Liver (tissue), 9 donors: Measurements from ENCODE around the gene IL33. TPM values are rescaled to one million over a fixed set of nuclear protein-coding genes. Genes with fewer than 3 reads are reported as not detected.

Source experiments
- DNase-seq: peaks from one replicate; pipeline ENCODE4 v3.0.0-alpha.2; 2017; ENCODE audit warnings: low spot score
- H3K27ac ChIP-seq, 2 donors: one replicate each; pipeline ENCODE4 v1.7.0; 2013; ENCODE audit warnings: inconsistent platforms in 2 of 2, low read length in 2 of 2, control low read depth in 1 of 2, low read depth in 1 of 2, mild to moderate bottlenecking in 1 of 2
- H3K27me3 ChIP-seq, 4 donors: one replicate each; pipeline versions ENCODE4 v1.6.1 to v1.7.0; 2013; ENCODE audit warnings: low read length in 3 of 4, inconsistent platforms in 1 of 4, mild to moderate bottlenecking in 1 of 4, moderate library complexity in 1 of 4; ENCODE audit not compliant: control insufficient read depth in 4 of 4, insufficient read depth in 4 of 4
- H3K36me3 ChIP-seq, 4 donors: one replicate each; pipeline versions ENCODE4 v1.6.1 to v1.7.0; 2013; ENCODE audit warnings: low read length in 3 of 4, mild to moderate bottlenecking in 3 of 4, low read depth in 1 of 4, moderate library complexity in 1 of 4; ENCODE audit not compliant: control insufficient read depth in 4 of 4, insufficient read depth in 3 of 4
- H3K4me1 ChIP-seq, 4 donors: one replicate each; pipeline versions ENCODE4 v1.6.1 to v1.7.0; 2013; ENCODE audit warnings: low read length in 3 of 4, mild to moderate bottlenecking in 3 of 4, moderate library complexity in 1 of 4; ENCODE audit not compliant: control insufficient read depth in 4 of 4, insufficient read depth in 4 of 4
- H3K4me3 ChIP-seq, 3 donors: one replicate each; pipeline versions ENCODE4 v1.6.1 to v1.7.0; 2013; ENCODE audit warnings: low read length in 3 of 3, control low read depth in 1 of 3, low read depth in 1 of 3, mild to moderate bottlenecking in 1 of 3
- H3K9ac ChIP-seq, 2 donors: one replicate each; pipeline ENCODE4 v1.7.0; 2013; ENCODE audit warnings: low read length in 2 of 2, mild to moderate bottlenecking in 2 of 2, moderate library complexity in 2 of 2, control low read depth in 1 of 2, low read depth in 1 of 2
- H3K9me3 ChIP-seq, 4 donors: one replicate each; pipeline versions ENCODE4 v1.6.1 to v1.7.0; 2013; ENCODE audit warnings: low read length in 3 of 4; ENCODE audit not compliant: control insufficient read depth in 4 of 4
- CTCF ChIP-seq: fragments of 150-350 bp; IDR thresholded peaks from 2 replicates; pipeline ENCODE4 v1.5.1; 2017; ENCODE audit warnings: improper control_type of control experiment, low read depth, low read length; ENCODE audit not compliant: missing input control
- EGR1 ChIP-seq, 2 donors: IDR thresholded peaks; 2 replicates each; pipeline ENCODE4 v1.6.1; 2016 to 2018; ENCODE audit warnings: antibody characterized with exemption in 2 of 2, low read depth in 2 of 2
- FOXA2 ChIP-seq: IDR thresholded peaks from 2 replicates; pipeline ENCODE4 v1.6.1; 2016; ENCODE audit warnings: antibody characterized with exemption
- GABPA ChIP-seq, 2 donors: IDR thresholded peaks in 1 of 2; conservative IDR thresholded peaks in 1 of 2; 2 replicates each; pipeline ENCODE4 v1.6.1; 2016; ENCODE audit warnings: antibody characterized with exemption in 2 of 2, mild to moderate bottlenecking in 1 of 2, moderate library complexity in 1 of 2
- HNF4A ChIP-seq, 2 donors: conservative IDR thresholded peaks; 2 replicates each; pipeline ENCODE4 v1.6.1; 2016; ENCODE audit warnings: antibody characterized with exemption in 2 of 2, mild to moderate bottlenecking in 2 of 2
- HNF4G ChIP-seq: IDR thresholded peaks from 2 replicates; pipeline ENCODE4 v1.6.1; 2016; ENCODE audit warnings: antibody characterized with exemption
- JUND ChIP-seq, 2 donors: IDR thresholded peaks; 2 replicates each; pipeline ENCODE4 v1.6.1; 2016; ENCODE audit warnings: antibody characterized with exemption in 2 of 2
- MAX ChIP-seq: IDR thresholded peaks from 2 replicates; pipeline ENCODE4 v1.6.1; 2016; ENCODE audit warnings: antibody characterized with exemption
- NR2F2 ChIP-seq: IDR thresholded peaks from 2 replicates; pipeline ENCODE4 v1.6.1; 2016; ENCODE audit warnings: antibody characterized with exemption
- RAD21 ChIP-seq, 2 donors: IDR thresholded peaks; 2 replicates each; pipeline ENCODE4 v1.6.1; 2016; ENCODE audit warnings: antibody characterized with exemption in 2 of 2, mild to moderate bottlenecking in 2 of 2
- RXRA ChIP-seq, 2 donors: IDR thresholded peaks; 2 replicates each; pipeline ENCODE4 v1.6.1; 2017 to 2018; ENCODE audit warnings: antibody characterized with exemption in 2 of 2, mild to moderate bottlenecking in 1 of 2
- SP1 ChIP-seq: IDR thresholded peaks from 2 replicates; pipeline ENCODE4 v1.6.1; 2018; ENCODE audit warnings: antibody characterized with exemption, mild to moderate bottlenecking
- TAF1 ChIP-seq: conservative IDR thresholded peaks from 2 replicates; pipeline ENCODE4 v1.6.1; 2016; ENCODE audit warnings: antibody characterized with exemption, mild to moderate bottlenecking
- YY1 ChIP-seq: IDR thresholded peaks from 2 replicates; pipeline ENCODE4 v1.6.1; 2016; ENCODE audit warnings: antibody characterized with exemption, mild to moderate bottlenecking
- WGBS: extraction: QIAGEN DNeasy Blood & Tissue Kit; methylation state at CpG from one replicate; pipeline ENCODE4 v1.1.7; 2013; 5-methylcytosine and 5-hydroxymethylcytosine counted together
- polyA plus RNA-seq, 2 donors: library from polyadenylated mRNA; stranded (reverse) in 1 of 2; unstranded in 1 of 2; fragments of 200-250 nt in 1 of 2; fragments of >200 nt in 1 of 2; fragmentation: Nextera tagmentation in 1 of 2; extraction: Ambion mirVana in 1 of 2; gene quantifications; one replicate each; pipeline versions ENCODE4 v1.2.1 to v1.2.3, GENCODE V29; 2013 to 2015
- total RNA-seq, 2 donors: library from RNA; depleted of rRNA; stranded (reverse); fragments of >200 nt; gene quantifications; one replicate each; pipeline ENCODE4 v1.2.3, GENCODE V29; 2014
- TF ChIP-seq, protein P1 (sequence below): IDR thresholded peaks from 2 replicates; pipeline ENCODE4 v1.6.1; 2016; ENCODE audit warnings: antibody characterized with exemption, mild to moderate bottlenecking
- TF ChIP-seq, protein P2 (sequence below): IDR thresholded peaks from 2 replicates; pipeline ENCODE4 v1.6.1; 2016; ENCODE audit warnings: antibody characterized with exemption
- TF ChIP-seq, protein P3 (sequence below): IDR thresholded peaks from 2 replicates; pipeline ENCODE4 v1.6.1; 2016; ENCODE audit warnings: antibody characterized with exemption
- donor health status: healthy.
- donor health status: healthy.
- donor health status: healthy.
- donor health status: healthy.
- donor health status: healthy.

The IL33 gene
- total and polyA plus RNA-seq, 4 donors = 13.6 to 20.0 (median 16.4) TPM

DNA sequence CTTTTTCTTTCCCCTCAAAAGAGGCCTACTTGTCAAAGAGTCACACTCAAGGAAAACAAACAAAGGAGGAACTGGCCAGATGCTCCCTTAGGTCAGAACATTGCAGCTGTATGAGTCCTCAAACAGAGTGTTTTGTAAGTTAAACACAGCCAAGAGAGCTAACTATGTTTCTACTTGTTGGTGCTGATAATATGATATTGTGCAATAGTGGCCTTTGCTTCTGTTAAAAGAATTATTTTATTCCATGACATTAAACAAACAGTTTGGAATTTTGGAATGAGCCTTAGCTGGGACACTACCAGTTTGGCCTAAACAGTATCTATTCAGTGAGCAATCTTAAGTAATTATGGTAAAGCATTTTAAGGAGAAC is 56.6 kb downstream of the IL33 start (continued):
- TF ChIP-seq HNF4A (conservative IDR thresholded peaks at IDR 0.05) = peak; percentile 91 to 96
- peak; percentile 67 for TF ChIP-seq NR2F2
- peak; percentile 81 to 96 for TF ChIP-seq JUND (IDR thresholded peaks at IDR 0.05)
- TF ChIP-seq TAF1 = peak; percentile 78
- no peak for TF ChIP-seq CTCF
- TF ChIP-seq YY1 = peak; percentile 74
- peak in 1 of 2 donors; percentile 43 for TF ChIP-seq GABPA (IDR thresholded peaks at IDR 0.05 in 1 of 2, conservative IDR thresholded peaks at IDR 0.05 in 1 of 2)

GRCh38 chr9:6277417-6277816 is 61.8 kb downstream of the IL33 start:
- Histone ChIP-seq H3K4me1 (peaks cover 0 to 11% (median 6%) of the 10 kb centered on the region in 4 donors), H3K27ac (no peak overlapping the region), H3K36me3 (no peaks in the 10 kb centered on the region), H3K4me3 (no peak overlapping the region), H3K9ac (no peak overlapping the region), H3K27me3 (no peaks in the 10 kb centered on the region), H3K9me3 (no peaks in the 10 kb centered on the region)
- 67% methylated on average over 3 of the region's 3 CpGs for WGBS
- DNase-seq = no peak
- TF ChIP-seq, protein P1, sequence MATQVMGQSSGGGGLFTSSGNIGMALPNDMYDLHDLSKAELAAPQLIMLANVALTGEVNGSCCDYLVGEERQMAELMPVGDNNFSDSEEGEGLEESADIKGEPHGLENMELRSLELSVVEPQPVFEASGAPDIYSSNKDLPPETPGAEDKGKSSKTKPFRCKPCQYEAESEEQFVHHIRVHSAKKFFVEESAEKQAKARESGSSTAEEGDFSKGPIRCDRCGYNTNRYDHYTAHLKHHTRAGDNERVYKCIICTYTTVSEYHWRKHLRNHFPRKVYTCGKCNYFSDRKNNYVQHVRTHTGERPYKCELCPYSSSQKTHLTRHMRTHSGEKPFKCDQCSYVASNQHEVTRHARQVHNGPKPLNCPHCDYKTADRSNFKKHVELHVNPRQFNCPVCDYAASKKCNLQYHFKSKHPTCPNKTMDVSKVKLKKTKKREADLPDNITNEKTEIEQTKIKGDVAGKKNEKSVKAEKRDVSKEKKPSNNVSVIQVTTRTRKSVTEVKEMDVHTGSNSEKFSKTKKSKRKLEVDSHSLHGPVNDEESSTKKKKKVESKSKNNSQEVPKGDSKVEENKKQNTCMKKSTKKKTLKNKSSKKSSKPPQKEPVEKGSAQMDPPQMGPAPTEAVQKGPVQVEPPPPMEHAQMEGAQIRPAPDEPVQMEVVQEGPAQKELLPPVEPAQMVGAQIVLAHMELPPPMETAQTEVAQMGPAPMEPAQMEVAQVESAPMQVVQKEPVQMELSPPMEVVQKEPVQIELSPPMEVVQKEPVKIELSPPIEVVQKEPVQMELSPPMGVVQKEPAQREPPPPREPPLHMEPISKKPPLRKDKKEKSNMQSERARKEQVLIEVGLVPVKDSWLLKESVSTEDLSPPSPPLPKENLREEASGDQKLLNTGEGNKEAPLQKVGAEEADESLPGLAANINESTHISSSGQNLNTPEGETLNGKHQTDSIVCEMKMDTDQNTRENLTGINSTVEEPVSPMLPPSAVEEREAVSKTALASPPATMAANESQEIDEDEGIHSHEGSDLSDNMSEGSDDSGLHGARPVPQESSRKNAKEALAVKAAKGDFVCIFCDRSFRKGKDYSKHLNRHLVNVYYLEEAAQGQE = no peak
- TF ChIP-seq EGR1 (IDR thresholded peaks at IDR 0.05; ENCODE audit: low read depth in 2 of 2) (no peak), HNF4G (no peak), JUND (IDR thresholded peaks at IDR 0.05) (no peak)
- TF ChIP-seq, protein P2, sequence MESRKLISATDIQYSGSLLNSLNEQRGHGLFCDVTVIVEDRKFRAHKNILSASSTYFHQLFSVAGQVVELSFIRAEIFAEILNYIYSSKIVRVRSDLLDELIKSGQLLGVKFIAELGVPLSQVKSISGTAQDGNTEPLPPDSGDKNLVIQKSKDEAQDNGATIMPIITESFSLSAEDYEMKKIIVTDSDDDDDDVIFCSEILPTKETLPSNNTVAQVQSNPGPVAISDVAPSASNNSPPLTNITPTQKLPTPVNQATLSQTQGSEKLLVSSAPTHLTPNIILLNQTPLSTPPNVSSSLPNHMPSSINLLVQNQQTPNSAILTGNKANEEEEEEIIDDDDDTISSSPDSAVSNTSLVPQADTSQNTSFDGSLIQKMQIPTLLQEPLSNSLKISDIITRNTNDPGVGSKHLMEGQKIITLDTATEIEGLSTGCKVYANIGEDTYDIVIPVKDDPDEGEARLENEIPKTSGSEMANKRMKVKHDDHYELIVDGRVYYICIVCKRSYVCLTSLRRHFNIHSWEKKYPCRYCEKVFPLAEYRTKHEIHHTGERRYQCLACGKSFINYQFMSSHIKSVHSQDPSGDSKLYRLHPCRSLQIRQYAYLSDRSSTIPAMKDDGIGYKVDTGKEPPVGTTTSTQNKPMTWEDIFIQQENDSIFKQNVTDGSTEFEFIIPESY = no peak

GRCh38 chr9:6301858-6302257 is 86.3 kb downstream of the IL33 start:
- no peaks in the 10 kb centered on the region for H3K27me3 ChIP-seq
- no peak overlapping the region for H3K4me3 ChIP-seq
- 33% methylated on average over 2 of the region's 2 CpGs for WGBS
- H3K27ac ChIP-seq = no peak overlapping the region
- H3K9ac ChIP-seq = no peak overlapping the region
- DNase-seq = no peak
- H3K4me1 ChIP-seq = no peaks in the 10 kb centered on the region
- no peaks in the 10 kb centered on the region for H3K36me3 ChIP-seq
- no peak for TF ChIP-seq RXRA (IDR thresholded peaks at IDR 0.05)
- no peak for TF ChIP-seq HNF4A (conservative IDR thresholded peaks at IDR 0.05)
- no peak for TF ChIP-seq HNF4G
- no peak for TF ChIP-seq NR2F2
- TF ChIP-seq YY1 = no peak
- no peak for TF ChIP-seq CTCF
- TF ChIP-seq MAX = no peak
- TF ChIP-seq GABPA (IDR thresholded peaks at IDR 0.05 in 1 of 2, conservative IDR thresholded peaks at IDR 0.05 in 1 of 2) = no peak
- TF ChIP-seq FOXA2 = no peak
- no peak for TF ChIP-seq SP1
- TF ChIP-seq RAD21 (IDR thresholded peaks at IDR 0.05) = no peak
- TF ChIP-seq EGR1 (IDR thresholded peaks at IDR 0.05; ENCODE audit: low read depth in 2 of 2) = no peak
- TF ChIP-seq, protein P2 = no peak
- no peak for TF ChIP-seq JUND (IDR thresholded peaks at IDR 0.05)
- TF ChIP-seq, protein P3, sequence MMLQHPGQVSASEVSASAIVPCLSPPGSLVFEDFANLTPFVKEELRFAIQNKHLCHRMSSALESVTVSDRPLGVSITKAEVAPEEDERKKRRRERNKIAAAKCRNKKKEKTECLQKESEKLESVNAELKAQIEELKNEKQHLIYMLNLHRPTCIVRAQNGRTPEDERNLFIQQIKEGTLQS = no peak
- no peak for TF ChIP-seq TAF1
- H3K9me3 ChIP-seq = no peaks in the 10 kb centered on the region
